Right lobe of liver (tissue), 6 donors: Measurements from ENCODE around the gene INPP5A. TPM values are rescaled to one million over a fixed set of nuclear protein-coding genes. Genes with fewer than 3 reads are reported as not detected.

Experiments used
- ATAC-seq, 4 donors: fragments of 200-7000 bp; cut with Tn5 transposase; one replicate each; pipeline ENCODE4 v1.9.1; 2020; ENCODE audit warnings: mild to moderate bottlenecking in 4 of 4, moderate library complexity in 4 of 4
- DNase-seq, 3 donors: peaks; one replicate each; pipeline ENCODE4 v3.0.0-alpha.2; 2020
- H3K27ac ChIP-seq, 3 donors: fragments of 200-600 bp; one replicate each; pipeline ENCODE4 v1.8.0; 2022
- H3K27me3 ChIP-seq, 2 donors: fragments of 200-600 bp; one replicate each; pipeline ENCODE4 v1.8.0; 2022
- H3K36me3 ChIP-seq, 4 donors: fragments of 200-600 bp; sonication (generic) in 1 of 4; one replicate each; pipeline versions ENCODE4 v1.5.1 to v1.8.0; 2017 to 2022; ENCODE audit warnings: control low read depth in 1 of 4
- H3K4me1 ChIP-seq, 4 donors: fragments of 200-600 bp; sonication (generic) in 1 of 4; one replicate each; pipeline versions ENCODE4 v1.5.1 to v1.8.0; 2017 to 2022; ENCODE audit warnings: control low read depth in 1 of 4
- H3K4me3 ChIP-seq, 3 donors: fragments of 200-600 bp; one replicate each; pipeline ENCODE4 v1.8.0; 2022
- H3K9me3 ChIP-seq, 4 donors: fragments of 200-600 bp; sonication (generic) in 1 of 4; one replicate each; pipeline versions ENCODE4 v1.5.1 to v1.8.0; 2017 to 2022; ENCODE audit warnings: control low read depth in 1 of 4
- POLR2A ChIP-seq: fragments of 450-650 bp; IDR thresholded peaks from one replicate; pipeline ENCODE4 v1.6.1; 2017; ENCODE audit warnings: antibody characterized with exemption, mild to moderate bottlenecking
- WGBS: methylation state at CpG from one replicate; pipeline ENCODE4 v1.1.6; 2018; ENCODE audit warnings: low coverage, low lambda C conversion rate; ENCODE audit not compliant: insufficient coverage; ENCODE audit errors: missing lambda C conversion rate; 5-methylcytosine and 5-hydroxymethylcytosine counted together
- intact Hi-C, 2 donors: fragments of 100-400 bp; cut with DNase I; formaldehyde crosslinking; loops; one replicate each; pipeline versions ENCODE4 v1.11.2 to v1.14.1; 2022
- total RNA-seq, 6 experiments: library from RNA; depleted of rRNA in 2 of 6; stranded (reverse); fragments of >200 nt in 2 of 6; fragmentation: NEBNext Ultra II Directional in 3 of 6; extraction: Animal tissue kit (Norgen Biotek cat#: 25700) in 3 of 6; gene quantifications; one replicate each; pipeline versions ENCODE4 v1.1.0 to v1.2.4, GENCODE V29; 2016 to 2023
- TF ChIP-seq, protein P1 (sequence below), 4 donors: fragments of 200-600 bp in 3 of 4; fragments of 450-650 bp in 1 of 4; IDR thresholded peaks; one replicate each; pipeline versions ENCODE4 v1.5.1 to v1.8.0; 2016 to 2022; ENCODE audit warnings: antibody characterized with exemption in 4 of 4, mild to moderate bottlenecking in 2 of 4
- donor health status: DM: no; HTN: yes; CAD: no.
- donor health status: DM: no; HTN: no; CAD: no.
- donor health status: DM: no; HTN: no; CAD: no.
- donor health status: DM: no; HTN: yes; CAD: no.
- donor health status: DM: no; HTN: yes; CAD: no.

Gene INPP5A
- total RNA-seq, 6 experiments from 2014 or later = 12.5 to 24.6 (median 16.9) TPM

DNA sequence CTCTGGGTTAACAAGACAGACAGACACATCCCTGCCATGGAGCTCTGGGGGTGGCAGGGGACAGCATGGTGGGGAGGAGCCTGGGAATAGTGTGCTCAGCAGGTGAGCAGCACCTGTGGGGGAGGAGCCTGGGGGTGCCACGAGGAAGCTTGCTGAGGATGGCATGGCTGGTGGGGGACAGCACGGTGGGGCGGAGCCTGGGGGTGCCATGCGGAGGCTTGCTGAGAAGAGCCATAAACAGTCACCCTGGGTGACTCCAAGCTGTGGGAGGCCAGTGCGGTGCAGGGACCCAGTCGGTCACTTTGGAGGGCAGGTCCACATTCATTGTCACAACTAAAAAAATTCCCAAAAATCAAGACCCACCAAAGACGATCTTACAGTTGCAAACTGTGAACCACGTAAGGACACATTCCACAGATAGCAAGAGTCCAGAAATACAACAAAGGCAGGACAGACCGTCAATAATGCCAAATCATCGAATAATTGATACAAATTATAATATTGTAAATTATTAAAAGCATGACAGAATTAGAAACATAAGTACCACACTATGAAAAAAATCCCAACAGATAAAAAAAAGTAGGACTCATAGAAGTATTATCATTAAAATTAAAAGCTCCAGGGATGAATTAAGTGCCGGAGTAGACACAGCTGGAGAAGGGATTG is 223.9 kb downstream of the INPP5A start:
- DNase-seq (no peak), ATAC-seq (no peak)
- intact Hi-C loops = no loop called here
- H3K27me3 ChIP-seq = no peaks in the 10 kb centered on the region
- H3K27ac ChIP-seq = no peak overlapping the region
- 96% methylated on average over 9 of the region's 11 CpGs for WGBS
- TF ChIP-seq, protein P1, sequence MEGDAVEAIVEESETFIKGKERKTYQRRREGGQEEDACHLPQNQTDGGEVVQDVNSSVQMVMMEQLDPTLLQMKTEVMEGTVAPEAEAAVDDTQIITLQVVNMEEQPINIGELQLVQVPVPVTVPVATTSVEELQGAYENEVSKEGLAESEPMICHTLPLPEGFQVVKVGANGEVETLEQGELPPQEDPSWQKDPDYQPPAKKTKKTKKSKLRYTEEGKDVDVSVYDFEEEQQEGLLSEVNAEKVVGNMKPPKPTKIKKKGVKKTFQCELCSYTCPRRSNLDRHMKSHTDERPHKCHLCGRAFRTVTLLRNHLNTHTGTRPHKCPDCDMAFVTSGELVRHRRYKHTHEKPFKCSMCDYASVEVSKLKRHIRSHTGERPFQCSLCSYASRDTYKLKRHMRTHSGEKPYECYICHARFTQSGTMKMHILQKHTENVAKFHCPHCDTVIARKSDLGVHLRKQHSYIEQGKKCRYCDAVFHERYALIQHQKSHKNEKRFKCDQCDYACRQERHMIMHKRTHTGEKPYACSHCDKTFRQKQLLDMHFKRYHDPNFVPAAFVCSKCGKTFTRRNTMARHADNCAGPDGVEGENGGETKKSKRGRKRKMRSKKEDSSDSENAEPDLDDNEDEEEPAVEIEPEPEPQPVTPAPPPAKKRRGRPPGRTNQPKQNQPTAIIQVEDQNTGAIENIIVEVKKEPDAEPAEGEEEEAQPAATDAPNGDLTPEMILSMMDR (IDR thresholded peaks at IDR 0.05) = no peak
- no peak for TF ChIP-seq POLR2A
- no peaks in the 10 kb centered on the region for H3K4me1 ChIP-seq
- no peak overlapping the region for H3K4me3 ChIP-seq
- H3K9me3 ChIP-seq = no peaks in the 10 kb centered on the region
- no peaks in the 10 kb centered on the region for H3K36me3 ChIP-seq

DNA sequence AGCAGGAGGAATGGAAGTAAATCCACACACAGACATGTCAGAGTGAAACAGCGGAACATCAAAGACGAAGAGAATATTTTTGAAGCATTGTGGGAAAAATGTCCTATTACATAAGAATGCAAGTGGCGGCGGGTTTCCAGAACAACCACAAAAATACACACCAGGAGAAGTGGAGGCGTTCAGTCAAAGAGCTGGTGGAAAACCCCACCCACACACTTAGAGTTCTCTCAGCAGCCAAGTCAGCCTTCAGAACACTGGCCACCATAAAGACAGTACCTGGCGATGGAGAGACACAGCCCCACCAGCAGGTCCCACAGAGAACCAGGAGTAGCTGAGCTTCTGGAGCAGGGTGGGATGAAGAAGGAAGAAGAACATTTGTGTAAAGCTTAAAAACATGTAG is 224.7 kb downstream of the INPP5A start:
- TF ChIP-seq, protein P1 (IDR thresholded peaks at IDR 0.05) = no peak
- Histone ChIP-seq H3K36me3 (no peaks in the 10 kb centered on the region), H3K27me3 (no peaks in the 10 kb centered on the region), H3K27ac (no peak overlapping the region), H3K4me3 (no peak overlapping the region), H3K9me3 (no peaks in the 10 kb centered on the region), H3K4me1 (no peaks in the 10 kb centered on the region)
- DNase-seq (no peak), ATAC-seq (no peak)
- intact Hi-C loops = no loop called here
- WGBS = 72% methylated on average over 5 of the region's 6 CpGs

DNA sequence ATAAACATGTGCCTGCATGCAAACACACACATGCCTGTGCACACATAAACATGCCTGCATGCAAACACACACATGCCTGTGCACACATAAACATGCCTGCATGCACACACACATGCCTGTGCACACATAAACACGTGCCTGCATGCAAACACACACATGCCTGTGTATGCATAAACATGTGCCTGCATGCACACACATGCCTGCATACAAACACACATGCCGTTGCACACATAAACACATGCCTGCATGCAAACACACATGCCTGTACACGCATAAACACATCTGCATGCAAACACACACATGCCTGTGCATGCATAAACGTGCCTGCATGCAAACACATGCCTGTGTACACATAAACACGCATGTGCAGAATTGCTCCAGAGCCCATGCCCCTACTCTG is 226.0 kb downstream of the INPP5A start:
- no peaks in the 10 kb centered on the region for H3K4me1 ChIP-seq
- intact Hi-C loops = no loop called here
- no peak overlapping the region for H3K4me3 ChIP-seq
- DNase-seq = no peak
- no peaks in the 10 kb centered on the region for H3K36me3 ChIP-seq
- H3K27ac ChIP-seq = no peak overlapping the region
- 80% methylated on average over 1 of the region's 5 CpGs for WGBS
- H3K27me3 ChIP-seq = no peaks in the 10 kb centered on the region
- no peak for ATAC-seq
- TF ChIP-seq POLR2A = no peak
- TF ChIP-seq, protein P1 (IDR thresholded peaks at IDR 0.05) = no peak
- no peaks in the 10 kb centered on the region for H3K9me3 ChIP-seq

DNA sequence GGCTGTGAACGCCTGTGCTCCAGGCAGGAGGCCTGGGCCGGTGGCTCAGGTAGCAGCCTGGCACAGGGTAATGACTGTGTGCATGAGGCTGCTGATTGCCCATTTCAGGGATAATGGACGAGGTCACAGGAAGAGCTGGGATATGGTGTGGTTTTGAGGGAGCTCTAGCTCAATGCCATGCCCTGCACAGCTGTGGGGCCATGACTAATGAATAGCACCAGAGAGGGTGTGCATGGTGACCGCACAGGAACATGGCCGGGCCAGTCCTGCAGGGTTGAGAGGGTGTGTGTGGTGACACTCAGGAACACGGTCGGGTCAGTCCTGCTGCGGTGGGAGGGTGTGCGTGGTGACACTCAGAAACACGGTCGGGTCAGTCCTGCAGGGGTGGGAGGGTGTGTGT is 226.5 kb downstream of the INPP5A start:
- Histone ChIP-seq H3K4me1 (no peaks in the 10 kb centered on the region), H3K36me3 (no peaks in the 10 kb centered on the region), H3K4me3 (no peak overlapping the region), H3K27ac (no peak overlapping the region), H3K27me3 (no peaks in the 10 kb centered on the region), H3K9me3 (no peaks in the 10 kb centered on the region)
- ATAC-seq = no peak
- no peak for TF ChIP-seq POLR2A
- TF ChIP-seq, protein P1 (IDR thresholded peaks at IDR 0.05) = no peak
- 87% methylated on average over 9 of the region's 11 CpGs for WGBS
- no peak for DNase-seq
- intact Hi-C loops = no loop called here

DNA sequence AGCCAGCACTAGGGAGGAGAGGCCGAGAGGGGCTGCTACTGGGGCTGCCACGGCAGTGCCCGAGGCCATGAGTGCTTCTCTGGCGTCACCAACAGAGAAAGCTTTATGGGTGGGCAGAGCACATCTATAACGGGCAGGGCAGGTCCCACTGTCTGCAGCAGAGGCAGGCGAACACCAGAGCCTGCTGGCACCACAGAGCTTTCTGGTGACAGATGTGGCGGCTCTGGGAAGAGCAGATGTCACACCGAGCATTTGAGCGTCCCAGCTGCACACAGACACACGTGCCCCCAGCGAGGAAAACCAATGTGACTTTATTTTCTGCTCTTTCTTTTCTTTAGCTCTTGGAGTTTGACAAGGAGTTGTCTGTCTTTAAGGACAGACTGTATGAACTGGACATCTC is 227.8 kb downstream of the INPP5A start:
- H3K27me3 ChIP-seq = no peaks in the 10 kb centered on the region
- H3K9me3 ChIP-seq = no peaks in the 10 kb centered on the region
- intact Hi-C loops = no loop called here
- H3K4me1 ChIP-seq = no peaks in the 10 kb centered on the region
- no peaks in the 10 kb centered on the region for H3K36me3 ChIP-seq
- DNase-seq (no peak), ATAC-seq (no peak)
- H3K4me3 ChIP-seq = no peak overlapping the region
- TF ChIP-seq POLR2A = no peak
- TF ChIP-seq, protein P1 (IDR thresholded peaks at IDR 0.05) = no peak
- 100% methylated on average over 4 of the region's 11 CpGs for WGBS
- H3K27ac ChIP-seq = no peak overlapping the region
